Posterior vena cava (tissue), 2 donors: ENCODE measurements around the gene GLI3. TPM values are rescaled to one million over a fixed set of nuclear protein-coding genes. Genes with fewer than 3 reads are reported as not detected.

Experiments
- DNase-seq: peaks from one replicate; pipeline ENCODE4 v3.0.0-alpha.2; 2020; ENCODE audit warnings: low spot score
- intact Hi-C, 2 donors: fragments of 100-400 bp; cut with DNase I; formaldehyde crosslinking; loops; one replicate each; pipeline versions ENCODE4 v1.14.1 to v1.14.2; 2022 to 2023
- long read RNA-seq, 2 donors: library from polyadenylated mRNA; unstranded; transcript quantifications; one replicate each; pipeline ENCODE4 v2.0.0, GENCODE V29; 2020 to 2021
- total RNA-seq, 2 donors: library from RNA; stranded (reverse); fragmentation: NEBNext Ultra II Directional; extraction: Animal tissue kit (Norgen Biotek cat#: 25700); gene quantifications; one replicate each; pipeline ENCODE4 v1.2.1, GENCODE V29; 2021
- donor health status: DM: yes; HTN: yes; CAD: no.
- donor health status: DM: yes; HTN: yes; CAD: no.

Gene GLI3
- total RNA-seq, result 10 to 100 TPM; 24.8 to 27.2 TPM
- long read RNA-seq, donor 1, partial matches to known transcripts, result 3 of 8 reads
- long read RNA-seq, donor 1, other reads (novel, unspliced or antisense), result 5 of 8 reads
- long read RNA-seq, donor 2, partial matches to known transcripts, result 0 of 9 reads
- long read RNA-seq, donor 2, other reads (novel, unspliced or antisense), result 9 of 9 reads

DNA sequence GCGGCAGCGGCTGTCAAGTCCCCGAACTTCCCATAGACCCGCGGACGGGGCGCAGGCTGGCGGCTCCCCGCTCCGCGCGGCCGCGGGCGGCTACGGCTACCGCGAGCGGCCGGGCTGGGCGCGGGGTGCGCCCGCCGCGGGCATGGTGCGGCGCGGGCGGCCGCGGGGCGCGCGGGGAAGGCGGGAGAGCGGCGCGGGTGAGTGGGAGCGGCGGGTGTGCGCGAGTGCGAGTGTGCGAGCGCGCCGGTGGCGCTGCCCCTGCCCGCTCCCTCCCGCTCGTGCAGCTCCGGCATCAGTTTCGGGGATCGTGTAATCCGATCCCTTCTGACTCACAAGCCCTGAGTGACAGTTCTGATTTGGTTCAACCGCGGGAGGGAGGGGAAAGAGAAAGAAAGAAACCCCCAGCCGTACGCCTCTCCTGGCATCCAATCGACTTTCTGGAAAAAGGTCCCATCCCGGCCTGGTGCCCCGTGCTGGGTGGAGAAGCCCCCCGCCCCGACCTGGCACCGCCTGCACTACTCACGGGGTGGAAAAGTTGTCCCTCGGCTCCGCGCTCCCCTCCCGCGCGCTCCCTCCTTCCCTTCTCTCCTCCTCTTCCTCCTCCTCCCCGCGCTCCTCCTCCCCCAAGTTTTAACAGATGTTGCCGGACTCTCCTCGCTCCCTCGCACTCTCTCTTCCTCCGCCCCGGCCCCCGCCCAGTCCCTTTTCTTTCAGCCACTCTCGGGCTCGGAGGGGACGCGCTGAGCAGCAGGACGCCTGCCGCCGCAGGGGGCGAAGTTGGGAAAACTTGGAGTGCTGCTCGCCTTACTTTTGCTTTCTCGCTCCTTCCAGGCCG is at the start of gene GLI3:
GLI3 (minus strand) TSS at position 234 of the 835 bp plus-strand sequence. CDS start 13,956 bp downstream, outside the sequence.
- intact Hi-C loops, result no loop called here

DNA sequence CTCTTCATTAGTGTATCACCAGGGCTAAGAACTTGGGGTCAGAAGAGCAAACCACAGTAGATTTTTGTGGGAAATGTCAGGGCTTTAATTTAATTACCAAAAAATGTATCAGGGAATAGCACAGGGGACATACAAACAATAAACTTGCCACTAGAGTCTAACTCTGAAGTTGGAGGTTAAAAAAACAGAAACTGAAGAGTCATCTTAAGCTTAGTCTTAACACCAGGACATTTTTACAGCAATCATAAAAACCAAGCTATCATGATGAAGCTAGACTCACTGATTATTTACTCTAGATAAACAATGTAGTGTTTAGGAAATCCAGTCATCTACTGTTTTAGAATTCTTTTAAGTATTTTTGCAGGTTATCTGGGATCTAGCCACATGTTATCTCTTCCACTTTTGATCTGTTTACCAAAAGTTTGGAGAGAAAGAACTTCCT is 48.4 kb upstream of the GLI3 start:
- intact Hi-C loops, result no loop called here
- DNase-seq, result no peak

More for the DNA sequence above, at the start of gene GLI3:
- peak; percentile 96 for DNase-seq

DNA sequence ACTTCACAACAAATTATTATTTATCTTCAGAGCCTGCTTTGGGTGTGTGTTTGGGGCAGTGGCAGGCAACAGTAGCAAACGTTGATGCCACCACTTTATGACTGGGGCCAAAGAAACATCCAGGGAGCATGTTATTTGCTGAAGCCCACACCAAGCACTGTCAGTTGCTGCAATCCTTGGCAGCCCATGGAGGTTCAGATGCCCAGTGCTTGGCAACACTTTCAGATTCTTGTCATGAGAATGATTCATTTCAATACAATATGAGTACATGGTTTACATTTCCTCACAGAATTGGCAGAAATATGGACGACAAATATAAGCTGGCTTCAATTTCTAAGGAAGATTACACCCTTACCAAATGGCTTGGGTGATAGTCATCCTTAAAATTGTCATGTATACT is 46.5 kb upstream of the GLI3 start:
- intact Hi-C loops, result no loop called here
- DNase-seq, result no peak

DNA sequence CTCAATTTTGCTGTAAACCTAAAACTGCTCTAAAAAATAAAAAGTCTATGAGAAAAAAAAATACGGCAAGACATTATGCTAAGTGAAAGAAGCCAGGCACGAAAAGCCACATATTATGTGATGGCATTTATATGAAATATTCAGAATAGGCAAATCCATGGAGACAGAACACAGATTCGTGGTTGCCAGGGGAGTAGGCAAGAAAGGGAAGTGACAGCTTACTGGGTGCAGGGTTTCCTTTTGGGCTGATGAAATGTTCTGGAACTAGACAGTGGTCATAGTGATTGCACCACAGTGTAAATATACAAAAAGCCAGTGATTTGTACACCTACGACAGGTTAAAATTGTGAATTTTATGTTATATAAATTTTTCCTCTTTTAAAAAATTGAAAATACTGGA is 41.3 kb upstream of the GLI3 start:
- intact Hi-C loops, result no loop called here
- no peak for DNase-seq

DNA sequence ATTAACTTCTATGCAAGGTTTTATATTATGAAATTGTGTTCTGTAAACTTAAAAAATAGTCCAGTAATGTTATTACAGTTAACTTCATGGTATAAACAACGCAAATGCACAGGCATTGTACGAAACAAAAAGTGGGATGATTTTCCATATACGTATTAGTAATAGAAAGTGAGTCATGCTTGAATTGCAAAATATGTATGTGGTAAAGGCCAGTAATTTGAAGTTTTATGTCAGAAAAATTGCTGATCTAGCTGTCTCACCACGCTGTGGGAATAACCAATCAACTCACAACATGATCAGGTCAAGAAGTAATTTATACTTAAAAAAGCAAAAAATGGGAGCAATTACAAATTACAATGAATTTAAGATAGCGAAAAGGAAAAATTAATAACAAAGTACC is 37.0 kb upstream of the GLI3 start:
- intact Hi-C loops, result no loop called here
- DNase-seq, result no peak

DNA sequence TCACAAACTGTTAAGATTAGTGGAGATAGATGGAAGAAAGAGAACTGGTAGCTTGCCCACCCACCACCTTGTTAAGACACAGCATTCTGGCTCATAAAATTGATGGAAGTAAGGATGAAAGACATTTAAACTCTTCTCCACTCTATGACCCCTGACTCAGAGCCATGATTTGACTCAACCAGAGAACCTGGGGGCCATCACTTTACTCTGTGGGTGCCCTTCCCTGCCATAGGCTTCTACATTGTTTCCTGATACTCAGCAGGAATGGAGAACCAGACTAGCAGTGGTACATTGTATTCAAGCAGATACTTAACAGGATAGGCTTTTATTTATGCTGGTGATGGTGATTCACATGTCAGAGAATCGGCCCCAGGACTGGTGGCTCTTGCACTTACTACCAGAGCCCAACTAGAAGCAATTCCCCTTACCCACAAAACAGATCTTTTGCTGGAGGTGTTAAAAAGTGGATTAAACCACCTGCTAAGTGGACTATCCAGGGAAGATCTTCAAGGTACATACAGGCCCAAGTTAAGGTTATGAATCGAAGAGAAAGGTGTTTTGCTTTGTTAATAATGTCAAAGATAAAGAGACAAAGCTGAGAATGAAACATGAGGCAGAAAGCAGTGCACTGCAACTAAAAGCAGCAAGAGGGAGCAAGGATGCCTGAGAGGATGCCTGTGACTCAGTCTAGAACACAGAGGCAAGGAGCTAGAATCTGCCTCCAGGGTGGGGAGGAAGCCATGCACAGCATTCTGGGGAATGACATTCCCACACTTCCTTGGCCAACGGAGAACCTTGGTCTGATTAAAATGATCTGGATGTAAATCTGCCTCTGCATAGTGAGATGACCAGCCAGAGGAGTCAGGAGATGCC is 36.0 kb upstream of the GLI3 start:
- intact Hi-C loops, result no loop called here

DNA sequence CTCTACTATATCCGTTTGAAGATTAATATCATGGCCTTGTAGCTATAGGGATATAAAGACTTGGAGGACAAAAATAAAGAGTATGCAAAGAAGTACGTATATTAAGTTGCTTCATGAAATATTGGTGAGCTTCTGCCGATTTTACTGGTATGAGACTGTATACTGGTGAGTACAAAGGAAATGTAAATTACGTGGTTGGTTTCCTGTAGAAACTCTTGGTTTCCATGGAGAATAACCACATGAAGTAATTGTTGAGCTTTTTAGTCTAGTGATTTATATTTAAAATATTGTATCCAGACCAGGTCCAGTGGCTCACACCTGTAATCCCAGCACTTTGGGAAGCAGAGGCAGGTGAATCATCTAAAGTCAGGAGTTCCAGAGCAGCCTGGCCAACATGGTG is 32.2 kb upstream of the GLI3 start:
- intact Hi-C loops, result no loop called here
- no peak for DNase-seq

More for the DNA sequence above, 36.0 kb upstream of the GLI3 start:
- DNase-seq, result no peak

DNA sequence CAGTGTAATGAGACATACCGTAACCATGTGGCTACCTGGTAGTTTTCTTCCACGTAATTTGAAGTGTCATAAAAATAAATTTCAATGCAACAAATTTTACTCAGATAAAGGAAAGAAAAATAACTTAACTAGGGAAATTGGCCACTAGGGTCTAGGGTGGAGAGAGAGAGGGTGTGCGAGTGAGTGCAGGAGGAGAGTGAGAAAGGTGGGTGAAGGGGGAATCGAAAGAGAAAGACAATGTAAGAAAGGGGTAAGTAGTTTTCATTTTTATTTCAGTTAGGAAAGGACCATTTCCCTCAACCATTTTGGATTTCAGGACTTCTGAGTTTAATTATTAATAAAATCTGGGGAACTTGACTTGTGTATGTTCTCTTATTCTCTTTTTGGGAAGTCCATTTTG is 27.7 kb upstream of the GLI3 start:
- no peak for DNase-seq
- intact Hi-C loops, result no loop called here

DNA sequence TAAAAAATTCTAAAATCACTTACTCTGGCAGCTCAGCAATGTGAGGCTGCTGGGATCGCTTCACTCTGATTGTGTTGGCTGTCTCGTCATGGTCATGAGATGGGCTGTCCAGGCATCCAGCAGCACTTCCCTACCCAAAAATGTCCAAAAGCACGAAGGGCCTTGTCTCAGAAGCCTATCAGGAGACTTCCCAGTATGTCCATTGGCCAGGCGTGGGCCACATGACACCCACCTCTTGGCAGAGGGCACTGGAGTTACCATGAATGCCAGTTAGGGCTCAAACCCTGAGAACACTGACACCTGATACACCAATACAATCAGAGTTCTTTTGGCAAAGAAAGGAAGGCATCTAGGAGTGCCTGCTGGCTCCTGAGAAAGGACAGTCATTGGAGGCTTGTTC is 27.0 kb upstream of the GLI3 start:
- intact Hi-C loops, result no loop called here
- no peak for DNase-seq

DNA sequence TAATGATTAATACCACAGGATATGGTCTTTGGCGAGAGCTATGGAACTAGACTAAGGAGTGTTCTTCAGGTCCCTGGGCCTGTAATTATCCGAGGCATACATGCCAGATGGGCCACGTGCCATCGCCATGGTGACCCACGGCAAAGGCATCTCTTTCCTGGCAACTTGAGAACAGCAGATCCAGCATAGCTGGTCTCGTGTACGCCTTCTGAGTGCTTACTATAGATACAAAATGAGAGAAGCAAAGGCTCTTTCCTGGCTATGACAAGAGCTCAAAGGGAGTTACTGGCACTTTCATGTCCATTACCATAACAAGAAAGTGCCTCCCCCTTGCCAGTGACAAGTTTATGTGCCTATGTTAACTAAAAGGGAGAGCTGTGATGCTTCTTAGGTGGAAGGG is 26.0 kb upstream of the GLI3 start:
- DNase-seq, result peak; percentile 82
- intact Hi-C loops, result no loop called here

DNA sequence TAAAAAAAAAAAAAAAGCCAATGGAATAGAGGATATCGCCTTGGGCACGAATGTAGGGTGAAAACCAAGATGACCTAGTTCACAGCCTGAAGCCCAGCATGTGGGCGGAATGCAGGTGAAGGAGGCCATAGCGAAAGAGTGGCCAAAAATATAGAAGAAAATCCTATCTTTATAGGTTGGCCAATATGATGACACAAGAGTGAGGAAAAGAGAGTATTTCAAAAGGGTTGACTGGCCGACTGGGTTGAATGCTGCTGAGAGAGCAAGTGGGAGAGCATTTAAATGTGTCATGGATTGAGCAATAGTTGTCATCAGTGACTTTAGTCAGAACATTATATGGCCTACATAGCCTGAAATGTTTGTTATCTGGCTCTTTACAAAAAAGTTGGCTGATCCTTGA is 17.2 kb upstream of the GLI3 start:
- intact Hi-C loops, result no loop called here
- no peak for DNase-seq

DNA sequence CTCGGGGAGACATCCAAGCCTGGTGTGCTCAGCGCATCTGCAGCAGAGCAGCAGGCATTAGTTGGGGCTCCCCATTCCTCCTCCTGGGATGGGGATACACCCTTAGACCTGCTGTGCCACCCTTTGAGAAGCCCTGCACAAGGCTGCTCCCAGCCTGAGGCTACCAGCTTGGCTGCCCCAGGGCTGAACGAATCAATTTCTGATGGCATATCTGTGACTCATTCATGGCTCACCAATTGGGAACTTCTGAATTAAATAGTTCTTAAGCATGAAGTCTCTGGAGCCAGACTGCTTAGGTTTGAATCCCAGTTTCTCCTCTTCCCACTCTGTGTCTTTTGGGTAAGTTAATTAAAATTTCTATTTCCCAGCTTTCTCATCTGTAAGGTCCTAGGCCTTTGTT is 16.3 kb upstream of the GLI3 start:
- intact Hi-C loops, result no loop called here
- no peak for DNase-seq

DNA sequence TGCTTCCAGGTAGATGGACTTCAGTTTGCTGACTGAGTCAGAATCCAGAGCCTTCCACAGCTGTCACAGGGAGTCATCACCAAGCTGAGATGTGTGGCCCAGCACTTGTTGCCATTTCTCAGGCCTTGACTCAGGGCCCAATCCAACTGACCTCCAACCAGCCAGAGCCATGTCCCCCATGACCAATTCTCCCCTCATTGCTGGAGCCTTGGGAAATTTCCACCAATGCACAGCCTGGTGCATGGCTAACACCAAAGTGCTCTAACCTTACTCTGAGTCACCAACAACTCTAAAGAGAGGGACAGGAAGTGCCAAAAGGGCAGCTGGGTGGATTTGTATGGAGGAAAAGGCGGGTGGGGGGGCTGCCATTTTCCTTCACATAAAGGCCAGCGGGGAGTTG is 13.4 kb upstream of the GLI3 start:
- no peak for DNase-seq
- intact Hi-C loops, result no loop called here

DNA sequence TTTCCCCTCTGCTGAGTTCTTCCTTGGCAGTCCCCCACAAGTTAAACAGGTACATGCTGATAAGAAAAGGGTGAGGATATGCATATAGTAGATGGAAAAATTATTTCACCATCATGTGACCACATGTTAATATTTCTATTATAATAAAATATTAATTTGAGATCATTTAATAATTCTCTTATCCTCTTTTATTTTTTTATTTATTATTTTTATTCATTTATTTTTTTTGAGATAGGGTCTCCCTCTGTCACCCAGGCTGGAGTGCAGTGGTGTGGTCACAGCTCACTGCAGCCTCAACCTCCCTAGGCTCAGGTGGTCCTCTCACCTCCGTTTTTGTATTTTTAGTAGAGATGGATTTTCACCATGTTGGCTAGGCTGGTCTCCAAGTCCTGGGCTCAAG is 11.6 kb upstream of the GLI3 start:
- no peak for DNase-seq
- intact Hi-C loops, result no loop called here

DNA sequence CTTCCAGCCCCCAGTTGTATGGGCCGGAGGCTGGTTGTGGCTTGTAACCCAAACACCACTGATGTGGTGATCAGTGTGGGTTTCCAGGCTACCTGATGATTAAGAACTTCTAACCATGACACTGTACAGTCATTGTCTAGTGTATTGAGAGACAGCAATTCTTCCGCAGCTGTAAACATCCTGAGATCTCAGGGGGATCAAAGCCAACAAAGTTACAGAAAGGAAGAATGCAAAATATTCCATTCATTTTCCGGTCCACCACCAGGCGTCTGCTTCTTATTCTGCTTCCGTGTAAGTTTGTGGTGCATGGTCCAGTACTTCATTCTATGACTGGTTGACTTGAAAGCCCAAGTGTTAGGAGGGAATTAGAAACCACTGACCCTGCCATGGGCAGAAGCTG is 10.3 kb upstream of the GLI3 start:
- DNase-seq, result no peak
- intact Hi-C loops, result no loop called here

DNA sequence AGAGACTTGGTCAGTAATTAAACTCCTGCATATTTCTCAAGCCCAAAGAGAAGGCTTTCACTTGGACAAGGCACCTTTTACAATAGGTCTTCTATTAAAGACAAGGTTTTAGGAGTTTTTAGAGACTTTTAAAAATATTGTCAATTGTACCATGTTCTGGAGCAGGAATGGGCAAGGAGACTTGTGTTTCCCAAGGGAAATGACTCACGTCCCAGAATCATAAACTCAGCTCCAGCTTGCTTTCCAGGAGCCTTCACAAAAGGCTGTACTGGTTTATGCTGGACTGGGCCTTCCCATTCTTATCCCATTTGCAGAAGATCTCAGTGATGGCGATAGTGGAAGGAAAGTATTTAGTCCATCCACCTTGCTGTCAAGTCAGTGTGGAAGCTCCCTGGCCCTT is 7.8 kb upstream of the GLI3 start:
- intact Hi-C loops, result no loop called here
- DNase-seq, result no peak

DNA sequence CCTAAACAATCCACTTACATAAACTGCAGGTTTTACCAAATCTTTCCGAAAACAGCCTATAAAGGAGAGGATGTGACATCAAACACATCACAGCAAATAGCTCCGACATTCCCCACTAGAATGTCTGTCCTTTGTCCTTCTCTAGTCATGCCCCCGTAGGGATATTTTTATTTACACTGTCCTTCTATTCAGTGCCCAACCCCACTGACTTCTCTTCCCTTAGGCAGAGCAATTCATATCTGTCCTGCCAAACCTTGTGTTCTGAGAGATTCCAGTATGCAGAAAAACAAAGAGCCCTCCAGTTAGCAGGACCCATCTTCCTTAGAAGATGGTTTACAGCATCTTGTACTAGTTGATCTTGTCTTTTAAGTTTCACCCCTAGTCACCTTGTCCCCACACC is 5.4 kb upstream of the GLI3 start:
- DNase-seq, result no peak
- intact Hi-C loops, result no loop called here

DNA sequence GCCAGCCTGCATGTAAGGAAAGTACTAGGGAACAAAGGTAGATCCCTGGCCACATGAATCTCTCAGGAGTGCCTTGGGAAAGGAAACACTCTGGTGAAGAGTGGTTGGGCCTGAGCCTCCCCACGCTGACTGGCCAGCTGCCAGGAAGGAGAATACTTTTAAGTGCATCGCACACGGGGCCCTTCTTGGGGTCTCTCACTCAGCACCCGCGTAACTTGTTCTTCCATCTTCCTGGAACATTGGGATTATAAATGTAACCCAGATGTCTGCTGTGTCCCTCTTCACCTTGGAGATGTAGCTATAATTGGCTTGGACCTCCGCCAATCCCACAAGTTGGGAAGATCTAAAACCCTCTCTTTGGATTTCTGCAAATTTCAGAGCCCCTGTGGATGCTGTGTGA is 4.4 kb upstream of the GLI3 start:
- DNase-seq, result no peak
- intact Hi-C loops, result no loop called here

DNA sequence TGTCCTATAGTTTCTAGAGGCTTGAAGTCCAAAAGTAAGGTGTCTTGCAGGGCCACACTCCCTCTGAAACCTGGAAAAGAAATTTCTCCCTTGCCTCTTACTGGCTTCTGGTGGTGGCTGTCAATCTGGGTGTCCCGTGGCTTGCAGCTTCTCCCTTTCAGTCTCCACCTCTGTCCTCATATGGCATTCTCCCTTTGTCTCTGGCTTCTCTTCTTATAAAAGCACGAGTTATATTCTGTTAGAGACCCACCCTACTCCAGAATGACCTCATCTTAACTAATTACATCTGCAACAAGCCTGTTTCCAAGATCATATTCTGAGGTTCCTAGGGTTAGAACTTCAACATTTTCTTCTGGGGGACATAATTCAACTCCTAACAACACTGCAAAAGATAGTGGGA is 3.4 kb upstream of the GLI3 start:
- DNase-seq, result no peak
- intact Hi-C loops, result no loop called here

DNA sequence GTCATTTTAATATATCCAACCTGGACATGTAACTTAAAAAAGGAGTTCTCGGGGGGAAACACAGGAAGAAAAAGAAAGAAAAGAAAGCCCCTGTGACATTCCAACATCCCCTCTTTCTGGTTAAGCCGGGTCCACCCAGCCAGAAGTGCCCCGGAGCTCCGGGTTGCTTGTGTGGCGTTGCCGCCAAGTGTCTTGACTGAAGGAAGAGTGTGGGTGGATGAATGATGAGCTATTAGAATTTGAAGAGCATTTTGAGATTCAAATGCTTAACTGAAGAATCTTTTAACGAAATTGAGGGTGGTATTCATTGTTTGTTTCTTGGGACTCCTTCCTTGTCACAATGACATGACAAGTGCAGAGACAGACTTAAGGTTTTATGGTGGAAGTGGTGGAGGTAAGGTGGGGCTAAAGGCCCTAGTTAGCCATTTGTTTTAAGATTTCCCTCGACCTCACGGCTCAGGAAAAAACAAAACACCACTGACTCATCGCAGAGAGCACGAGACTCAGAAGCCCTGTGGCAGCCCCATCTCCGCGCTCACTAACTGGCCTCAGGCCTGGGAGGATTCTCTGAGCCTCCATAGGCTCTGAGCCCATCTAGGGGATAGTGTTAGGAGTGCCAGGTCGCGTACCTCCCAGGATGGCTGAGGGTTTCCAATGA is 1.8 kb upstream of the GLI3 start:
- no peak for DNase-seq
- intact Hi-C loops, result no loop called here
